HepG2 (cell line): ENCODE data around the gene TUBG1. TPM values are rescaled to one million over a fixed set of nuclear protein-coding genes. Genes with fewer than 3 reads are reported as not detected.

ENCODE experiments used
- EHMT2 ChIP-seq: fragments of 200-600 bp; sonication (generic); IDR thresholded peaks from 2 replicates; pipeline ENCODE4 v1.7.0; 2017; ENCODE audit warnings: antibody characterized with exemption, low read depth, low read length, borderline replicate concordance
- FOXA1 ChIP-seq, 2 experiments: fragments of 450-650 bp in 1 of 2; sonication (generic) in 1 of 2; formaldehyde crosslinking in 1 of 2; IDR thresholded peaks; 2 replicates each; pipeline versions ENCODE4 v1.4.0 to v1.6.1; 2016 to 2020; ENCODE audit warnings: missing genetic modification reagents in 1 of 2
- NFKBIZ ChIP-seq: IDR thresholded peaks from 2 replicates; pipeline ENCODE4 v1.6.1; 2018; ENCODE audit warnings: missing genetic modification reagents, missing compliant biosample characterization
- PAWR ChIP-seq: sonication (generic); formaldehyde crosslinking; IDR thresholded peaks from 2 replicates; pipeline ENCODE4 v1.4.0; 2020; ENCODE audit warnings: missing genetic modification reagents, mild to moderate bottlenecking, borderline replicate concordance
- YY1 ChIP-seq: IDR thresholded peaks from 2 replicates; pipeline ENCODE4 v1.6.1; 2011; ENCODE audit warnings: low read length, low read depth, moderate library complexity, mild to moderate bottlenecking; ENCODE audit not compliant: insufficient read depth, insufficient replicate concordance
- ZNF30 ChIP-seq: sonication (generic); formaldehyde crosslinking; IDR thresholded peaks from 2 replicates; pipeline ENCODE4 v1.5.0; 2020; ENCODE audit warnings: mild to moderate bottlenecking, missing genetic modification reagents
- ZNF552 ChIP-seq: sonication (generic); formaldehyde crosslinking; IDR thresholded peaks from 2 replicates; pipeline ENCODE4 v1.9.0; 2022; ENCODE audit warnings: missing genetic modification reagents, mild to moderate bottlenecking, borderline replicate concordance
- ZNF619 ChIP-seq: sonication (generic); formaldehyde crosslinking; IDR thresholded peaks from 2 replicates; pipeline ENCODE4 v1.4.0; 2020; ENCODE audit warnings: mild to moderate bottlenecking, missing genetic modification reagents
- ZNF710 ChIP-seq: sonication (generic); formaldehyde crosslinking; IDR thresholded peaks from 2 replicates; pipeline ENCODE4 v1.5.0; 2020; ENCODE audit warnings: mild to moderate bottlenecking, missing genetic modification reagents, borderline replicate concordance
- ZNF790 ChIP-seq: sonication (generic); formaldehyde crosslinking; IDR thresholded peaks from 2 replicates; pipeline ENCODE4 v1.8.0; 2022; ENCODE audit warnings: missing genetic modification reagents, mild to moderate bottlenecking, borderline replicate concordance
- polyA plus RNA-seq, 8 experiments: library from polyadenylated mRNA; depleted of rRNA in 3 of 8; stranded (reverse) in 7 of 8; unstranded in 1 of 8; fragments of >200 nt; fragmentation: Illumina TruSeq in 4 of 8; extraction: Trizol in 4 of 8; gene quantifications; 2 replicates each; pipeline versions ENCODE4 v1.2.1 to v1.2.3, GENCODE V29; 2011 to 2016; ENCODE audit warnings: low read depth in 4 of 8, missing spikeins in 1 of 8, mixed read lengths in 1 of 8; ENCODE audit not compliant: insufficient read depth in 1 of 8
- total RNA-seq, 5 experiments: library from RNA; depleted of rRNA; stranded (reverse); fragments of >200 nt; fragmentation: Illumina TruSeq; extraction: Trizol; gene quantifications; 2 replicates each; pipeline ENCODE4 v1.2.3, GENCODE V29; 2016; ENCODE audit warnings: low read depth in 1 of 5
- TF ChIP-seq, protein P1 (sequence below): sonication (generic); formaldehyde crosslinking; IDR thresholded peaks from 2 replicates; pipeline ENCODE4 v1.9.0; 2022; ENCODE audit warnings: low read depth, missing genetic modification reagents
- TF ChIP-seq, protein P2 (sequence below): sonication (generic); formaldehyde crosslinking; conservative IDR thresholded peaks from 2 replicates; pipeline ENCODE4 v1.4.0; 2020; ENCODE audit warnings: mild to moderate bottlenecking, missing genetic modification reagents, moderate library complexity
- TF ChIP-seq, protein P3 (sequence below): sonication (generic); formaldehyde crosslinking; IDR thresholded peaks from 2 replicates; pipeline ENCODE4 v1.4.0; 2020; ENCODE audit warnings: missing genetic modification reagents
- TF ChIP-seq, protein P4 (sequence below): sonication (generic); formaldehyde crosslinking; IDR thresholded peaks from 2 replicates; pipeline ENCODE4 v1.8.0; 2022; ENCODE audit warnings: mild to moderate bottlenecking, missing genetic modification reagents
- TF ChIP-seq, protein P5 (sequence below): sonication (generic); formaldehyde crosslinking; IDR thresholded peaks from 2 replicates; pipeline ENCODE4 v1.4.0; 2020; ENCODE audit warnings: missing genetic modification reagents

The TUBG1 gene
- total and polyA plus RNA-seq, 2 of the 13 experiments (the other 11 are each of a cell fraction or from before 2014, with no cell fraction given) = 74.1 to 137 TPM

DNA sequence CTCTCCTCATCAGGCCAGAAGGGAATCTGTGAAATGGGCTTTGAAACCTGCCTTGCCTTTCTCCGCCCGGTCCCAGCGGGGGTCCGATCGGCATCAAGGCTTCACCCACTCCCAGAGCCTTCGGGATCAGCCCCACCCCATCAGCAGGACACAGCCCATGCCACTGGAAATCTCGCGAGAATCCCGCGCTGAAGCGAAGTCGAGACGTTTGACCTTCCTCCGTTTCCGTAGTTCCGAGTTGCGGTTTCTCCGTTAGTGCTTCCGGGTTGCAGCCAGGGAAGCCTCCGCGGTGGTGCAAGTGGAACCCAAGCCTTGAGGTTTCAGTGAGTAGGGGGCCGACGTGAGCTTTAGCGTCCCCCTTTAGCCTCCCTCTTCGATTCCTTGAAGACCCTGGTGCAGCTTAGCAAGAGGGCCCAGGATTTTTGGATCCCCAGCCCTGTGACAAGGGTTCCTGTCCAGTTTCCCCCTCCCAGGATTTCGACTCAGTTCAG, 47.5 kb upstream of the TUBG1 start, which contains the start of gene COASY (continued):
- TF ChIP-seq, protein P1, sequence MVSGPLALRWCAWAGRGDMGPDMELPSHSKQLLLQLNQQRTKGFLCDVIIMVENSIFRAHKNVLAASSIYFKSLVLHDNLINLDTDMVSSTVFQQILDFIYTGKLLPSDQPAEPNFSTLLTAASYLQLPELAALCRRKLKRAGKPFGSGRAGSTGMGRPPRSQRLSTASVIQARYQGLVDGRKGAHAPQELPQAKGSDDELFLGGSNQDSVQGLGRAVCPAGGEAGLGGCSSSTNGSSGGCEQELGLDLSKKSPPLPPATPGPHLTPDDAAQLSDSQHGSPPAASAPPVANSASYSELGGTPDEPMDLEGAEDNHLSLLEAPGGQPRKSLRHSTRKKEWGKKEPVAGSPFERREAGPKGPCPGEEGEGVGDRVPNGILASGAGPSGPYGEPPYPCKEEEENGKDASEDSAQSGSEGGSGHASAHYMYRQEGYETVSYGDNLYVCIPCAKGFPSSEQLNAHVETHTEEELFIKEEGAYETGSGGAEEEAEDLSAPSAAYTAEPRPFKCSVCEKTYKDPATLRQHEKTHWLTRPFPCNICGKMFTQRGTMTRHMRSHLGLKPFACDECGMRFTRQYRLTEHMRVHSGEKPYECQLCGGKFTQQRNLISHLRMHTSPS (CRISPR knock-in tag) = no peak; the same call in 1 of the 2 replicates
- TF ChIP-seq ZNF790 (peak; percentile 93; the same call in 1 of the 2 replicates), ZNF30 (no peak), ZNF619 (CRISPR knock-in tag) (peak; percentile 79; the same call in 1 of the 2 replicates), NFKBIZ (CRISPR knock-in tag) (peak; percentile 73; the same call in 1 of the 2 replicates), ZNF552 (CRISPR knock-in tag) (no peak), EHMT2 (no peak), ZNF710 (CRISPR knock-in tag) (no peak), FOXA1 (IDR thresholded peaks at IDR 0.05) (no peak), FOXA1 (CRISPR knock-in tag; IDR thresholded peaks at IDR 0.05) (no peak), PAWR (CRISPR knock-in tag) (no peak), YY1 (peak; percentile 82)
- TF ChIP-seq, protein P2, sequence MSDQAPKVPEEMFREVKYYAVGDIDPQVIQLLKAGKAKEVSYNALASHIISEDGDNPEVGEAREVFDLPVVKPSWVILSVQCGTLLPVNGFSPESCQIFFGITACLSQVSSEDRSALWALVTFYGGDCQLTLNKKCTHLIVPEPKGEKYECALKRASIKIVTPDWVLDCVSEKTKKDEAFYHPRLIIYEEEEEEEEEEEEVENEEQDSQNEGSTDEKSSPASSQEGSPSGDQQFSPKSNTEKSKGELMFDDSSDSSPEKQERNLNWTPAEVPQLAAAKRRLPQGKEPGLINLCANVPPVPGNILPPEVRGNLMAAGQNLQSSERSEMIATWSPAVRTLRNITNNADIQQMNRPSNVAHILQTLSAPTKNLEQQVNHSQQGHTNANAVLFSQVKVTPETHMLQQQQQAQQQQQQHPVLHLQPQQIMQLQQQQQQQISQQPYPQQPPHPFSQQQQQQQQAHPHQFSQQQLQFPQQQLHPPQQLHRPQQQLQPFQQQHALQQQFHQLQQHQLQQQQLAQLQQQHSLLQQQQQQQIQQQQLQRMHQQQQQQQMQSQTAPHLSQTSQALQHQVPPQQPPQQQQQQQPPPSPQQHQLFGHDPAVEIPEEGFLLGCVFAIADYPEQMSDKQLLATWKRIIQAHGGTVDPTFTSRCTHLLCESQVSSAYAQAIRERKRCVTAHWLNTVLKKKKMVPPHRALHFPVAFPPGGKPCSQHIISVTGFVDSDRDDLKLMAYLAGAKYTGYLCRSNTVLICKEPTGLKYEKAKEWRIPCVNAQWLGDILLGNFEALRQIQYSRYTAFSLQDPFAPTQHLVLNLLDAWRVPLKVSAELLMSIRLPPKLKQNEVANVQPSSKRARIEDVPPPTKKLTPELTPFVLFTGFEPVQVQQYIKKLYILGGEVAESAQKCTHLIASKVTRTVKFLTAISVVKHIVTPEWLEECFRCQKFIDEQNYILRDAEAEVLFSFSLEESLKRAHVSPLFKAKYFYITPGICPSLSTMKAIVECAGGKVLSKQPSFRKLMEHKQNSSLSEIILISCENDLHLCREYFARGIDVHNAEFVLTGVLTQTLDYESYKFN (CRISPR knock-in tag) = peak; percentile 67
- TF ChIP-seq, protein P3, sequence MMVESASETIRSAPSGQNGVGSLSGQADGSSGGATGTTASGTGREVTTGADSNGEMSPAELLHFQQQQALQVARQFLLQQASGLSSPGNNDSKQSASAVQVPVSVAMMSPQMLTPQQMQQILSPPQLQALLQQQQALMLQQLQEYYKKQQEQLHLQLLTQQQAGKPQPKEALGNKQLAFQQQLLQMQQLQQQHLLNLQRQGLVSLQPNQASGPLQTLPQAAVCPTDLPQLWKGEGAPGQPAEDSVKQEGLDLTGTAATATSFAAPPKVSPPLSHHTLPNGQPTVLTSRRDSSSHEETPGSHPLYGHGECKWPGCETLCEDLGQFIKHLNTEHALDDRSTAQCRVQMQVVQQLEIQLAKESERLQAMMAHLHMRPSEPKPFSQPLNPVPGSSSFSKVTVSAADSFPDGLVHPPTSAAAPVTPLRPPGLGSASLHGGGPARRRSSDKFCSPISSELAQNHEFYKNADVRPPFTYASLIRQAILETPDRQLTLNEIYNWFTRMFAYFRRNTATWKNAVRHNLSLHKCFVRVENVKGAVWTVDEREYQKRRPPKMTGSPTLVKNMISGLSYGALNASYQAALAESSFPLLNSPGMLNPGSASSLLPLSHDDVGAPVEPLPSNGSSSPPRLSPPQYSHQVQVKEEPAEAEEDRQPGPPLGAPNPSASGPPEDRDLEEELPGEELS (CRISPR knock-in tag) = peak; percentile 78
- TF ChIP-seq, protein P4, sequence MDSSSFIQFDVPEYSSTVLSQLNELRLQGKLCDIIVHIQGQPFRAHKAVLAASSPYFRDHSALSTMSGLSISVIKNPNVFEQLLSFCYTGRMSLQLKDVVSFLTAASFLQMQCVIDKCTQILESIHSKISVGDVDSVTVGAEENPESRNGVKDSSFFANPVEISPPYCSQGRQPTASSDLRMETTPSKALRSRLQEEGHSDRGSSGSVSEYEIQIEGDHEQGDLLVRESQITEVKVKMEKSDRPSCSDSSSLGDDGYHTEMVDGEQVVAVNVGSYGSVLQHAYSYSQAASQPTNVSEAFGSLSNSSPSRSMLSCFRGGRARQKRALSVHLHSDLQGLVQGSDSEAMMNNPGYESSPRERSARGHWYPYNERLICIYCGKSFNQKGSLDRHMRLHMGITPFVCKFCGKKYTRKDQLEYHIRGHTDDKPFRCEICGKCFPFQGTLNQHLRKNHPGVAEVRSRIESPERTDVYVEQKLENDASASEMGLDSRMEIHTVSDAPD = peak; percentile 41; the same call in 1 of the 2 replicates
- TF ChIP-seq, protein P5, sequence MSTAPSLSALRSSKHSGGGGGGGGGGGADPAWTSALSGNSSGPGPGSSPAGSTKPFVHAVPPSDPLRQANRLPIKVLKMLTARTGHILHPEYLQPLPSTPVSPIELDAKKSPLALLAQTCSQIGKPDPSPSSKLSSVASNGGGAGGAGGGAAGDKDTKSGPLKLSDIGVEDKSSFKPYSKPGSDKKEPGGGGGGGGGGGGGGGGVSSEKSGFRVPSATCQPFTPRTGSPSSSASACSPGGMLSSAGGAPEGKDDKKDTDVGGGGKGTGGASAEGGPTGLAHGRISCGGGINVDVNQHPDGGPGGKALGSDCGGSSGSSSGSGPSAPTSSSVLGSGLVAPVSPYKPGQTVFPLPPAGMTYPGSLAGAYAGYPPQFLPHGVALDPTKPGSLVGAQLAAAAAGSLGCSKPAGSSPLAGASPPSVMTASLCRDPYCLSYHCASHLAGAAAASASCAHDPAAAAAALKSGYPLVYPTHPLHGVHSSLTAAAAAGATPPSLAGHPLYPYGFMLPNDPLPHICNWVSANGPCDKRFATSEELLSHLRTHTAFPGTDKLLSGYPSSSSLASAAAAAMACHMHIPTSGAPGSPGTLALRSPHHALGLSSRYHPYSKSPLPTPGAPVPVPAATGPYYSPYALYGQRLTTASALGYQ = no peak; the same call in 1 of the 2 replicates
